ENCODE data around the gene HECW1. TPM values are rescaled to one million over a fixed set of nuclear protein-coding genes. Genes with fewer than 3 reads are reported as not detected.

Gene HECW1
- total RNA-seq, 1 experiment from 2014 or later, result 2.7 TPM

GRCh38 chr7:43542716-43543115 is 430.3 kb downstream of the HECW1 start:
- Histone ChIP-seq H3K27me3 (ENCODE audit: insufficient read depth, low read depth) (peaks cover 22% of the 10 kb centered on the region), H3K4me2 (no peak overlapping the region), H3K9me3 (ENCODE audit: insufficient read depth, low read depth) (no peaks in the 10 kb centered on the region; the same call in 1 of the 2 replicates), H3K27ac (no peak overlapping the region), H3K79me2 (ENCODE audit: low read depth) (no peaks in the 10 kb centered on the region), H3K4me1 (replicated peaks; ENCODE audit: insufficient read depth) (no peaks in the 10 kb centered on the region), H3F3A (ENCODE audit: insufficient read depth, low read depth) (no peaks in the 10 kb centered on the region), H3K9me2 (ENCODE audit: insufficient read depth) (peaks cover 4% of the 10 kb centered on the region; the same call in 1 of the 2 replicates), H3K36me3 (ENCODE audit: low read depth) (no peaks in the 10 kb centered on the region), H3K4me3 (no peak overlapping the region), H4K20me1 (ENCODE audit: insufficient read depth) (no peaks in the 10 kb centered on the region), H2AFZ (no peak overlapping the region)
- TF ChIP-seq, protein P1, sequence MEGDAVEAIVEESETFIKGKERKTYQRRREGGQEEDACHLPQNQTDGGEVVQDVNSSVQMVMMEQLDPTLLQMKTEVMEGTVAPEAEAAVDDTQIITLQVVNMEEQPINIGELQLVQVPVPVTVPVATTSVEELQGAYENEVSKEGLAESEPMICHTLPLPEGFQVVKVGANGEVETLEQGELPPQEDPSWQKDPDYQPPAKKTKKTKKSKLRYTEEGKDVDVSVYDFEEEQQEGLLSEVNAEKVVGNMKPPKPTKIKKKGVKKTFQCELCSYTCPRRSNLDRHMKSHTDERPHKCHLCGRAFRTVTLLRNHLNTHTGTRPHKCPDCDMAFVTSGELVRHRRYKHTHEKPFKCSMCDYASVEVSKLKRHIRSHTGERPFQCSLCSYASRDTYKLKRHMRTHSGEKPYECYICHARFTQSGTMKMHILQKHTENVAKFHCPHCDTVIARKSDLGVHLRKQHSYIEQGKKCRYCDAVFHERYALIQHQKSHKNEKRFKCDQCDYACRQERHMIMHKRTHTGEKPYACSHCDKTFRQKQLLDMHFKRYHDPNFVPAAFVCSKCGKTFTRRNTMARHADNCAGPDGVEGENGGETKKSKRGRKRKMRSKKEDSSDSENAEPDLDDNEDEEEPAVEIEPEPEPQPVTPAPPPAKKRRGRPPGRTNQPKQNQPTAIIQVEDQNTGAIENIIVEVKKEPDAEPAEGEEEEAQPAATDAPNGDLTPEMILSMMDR (conservative IDR thresholded peaks at IDR 0.05), result no peak
- no peak for TF ChIP-seq EZH2 (IDR thresholded peaks at IDR 0.05; ENCODE audit: low read depth)
- no peak for DNase-seq
- POLR2A ChIA-PET (ENCODE audit: unreplicated experiment), result no interaction called here
- CTCF ChIA-PET, result no interaction called here
- no TSS peak for BruUV-seq (replicated peaks)
- intact Hi-C loops (cut with micrococcal nuclease; ENCODE audit: unreplicated experiment), result no loop called here

GRCh38 chr7:43546231-43546630 is 433.8 kb downstream of the HECW1 start:
- H3K9me2 ChIP-seq (ENCODE audit: insufficient read depth), result peaks cover 4% of the 10 kb centered on the region; the same call in 1 of the 2 replicates
- H3K79me2 ChIP-seq (ENCODE audit: low read depth), result no peaks in the 10 kb centered on the region
- H3K27me3 ChIP-seq (ENCODE audit: insufficient read depth, low read depth), result peaks cover 22% of the 10 kb centered on the region
- no peak for DNase-seq
- H3K4me2 ChIP-seq, result no peak overlapping the region
- TF ChIP-seq, protein P1 (conservative IDR thresholded peaks at IDR 0.05), result no peak
- no peak for TF ChIP-seq EZH2 (IDR thresholded peaks at IDR 0.05; ENCODE audit: low read depth)
- H3K36me3 ChIP-seq (ENCODE audit: low read depth), result no peaks in the 10 kb centered on the region
- no peaks in the 10 kb centered on the region for H4K20me1 ChIP-seq (ENCODE audit: insufficient read depth)
- CTCF ChIA-PET, result no interaction called here
- POLR2A ChIA-PET (ENCODE audit: unreplicated experiment), result no interaction called here
- H3K4me3 ChIP-seq, result no peak overlapping the region
- no peak overlapping the region for H2AFZ ChIP-seq
- no TSS peak for BruUV-seq (replicated peaks)
- no peaks in the 10 kb centered on the region for H3F3A ChIP-seq (ENCODE audit: insufficient read depth, low read depth)
- no peaks in the 10 kb centered on the region for H3K9me3 ChIP-seq (ENCODE audit: insufficient read depth, low read depth)
- no peaks in the 10 kb centered on the region for H3K4me1 ChIP-seq (replicated peaks; ENCODE audit: insufficient read depth)
- intact Hi-C loops (cut with micrococcal nuclease; ENCODE audit: unreplicated experiment), result no loop called here
- H3K27ac ChIP-seq, result no peak overlapping the region

- BruUV-seq (replicated peaks), result no TSS peak
- Histone ChIP-seq H3K9me3 (ENCODE audit: insufficient read depth, low read depth) (no peaks in the 10 kb centered on the region), H3K27me3 (ENCODE audit: insufficient read depth, low read depth) (peaks cover 27% of the 10 kb centered on the region), H3K36me3 (ENCODE audit: low read depth) (no peaks in the 10 kb centered on the region), H3K4me3 (no peak overlapping the region), H3K4me1 (replicated peaks; ENCODE audit: insufficient read depth) (0 out of 2 replicates have a peak, but pooled peaks cover 7% of the 10 kb centered on the region), H4K20me1 (ENCODE audit: insufficient read depth) (no peaks in the 10 kb centered on the region), H3F3A (ENCODE audit: insufficient read depth, low read depth) (no peaks in the 10 kb centered on the region), H3K4me2 (no peak overlapping the region), H2AFZ (no peak overlapping the region), H3K27ac (no peak overlapping the region), H3K9me2 (ENCODE audit: insufficient read depth) (no peaks in the 10 kb centered on the region), H3K79me2 (ENCODE audit: low read depth) (no peaks in the 10 kb centered on the region)
- TF ChIP-seq, protein P1 (conservative IDR thresholded peaks at IDR 0.05), result no peak
- no peak for TF ChIP-seq EZH2 (IDR thresholded peaks at IDR 0.05; ENCODE audit: low read depth)
- CTCF ChIA-PET, result no interaction called here
- DNase-seq, result no peak
- intact Hi-C loops (cut with micrococcal nuclease; ENCODE audit: unreplicated experiment), result no loop called here
- POLR2A ChIA-PET (ENCODE audit: unreplicated experiment), result no interaction called here
Measured at GRCh38 chr7:43550427-43550826, 438.0 kb downstream of the HECW1 start.

Measured in PC-9 (cell line).